Skin of body (tissue), 2 donors: ENCODE results near the gene TNS1. TPM values are rescaled to one million over a fixed set of nuclear protein-coding genes. Genes with fewer than 3 reads are reported as not detected.
"Not testable (repeated sequence)": the region's sequence is repeated elsewhere in the genome, so short reads cannot be mapped to it uniquely, and the experiment has no call there.

ENCODE experiments used
- DNase-seq: peaks from one replicate; lab custom pipeline; 2025; lab: John Stamatoyannopoulos, UW
- total RNA-seq: library from RNA; depleted of rRNA; stranded (reverse); fragments of >200 nt; gene quantifications from one replicate; pipeline ENCODE4 v1.2.3, GENCODE V29; 2014

TNS1 gene
- total RNA-seq, 1 donor from 2014 or later = 92.3 TPM

- DNase-seq = peak; percentile 22
Measured at GRCh38 chr2:217820091-217820819, 182.5 kb downstream of the TNS1 start.

- no peak for DNase-seq
Measured at GRCh38 chr2:217818293-217818850, 184.4 kb downstream of the TNS1 start.

- DNase-seq = no peak
Measured at GRCh38 chr2:217817466-217818292, 185.1 kb downstream of the TNS1 start.

- DNase-seq = peak; percentile 81
Measured at GRCh38 chr2:217816396-217816869, 186.4 kb downstream of the TNS1 start.

- no peak for DNase-seq
Measured at GRCh38 chr2:217813828-217814227, 189.0 kb downstream of the TNS1 start.

- DNase-seq = no peak
Measured at GRCh38 chr2:217812170-217812569, 190.6 kb downstream of the TNS1 start.

- DNase-seq = no peak
Measured at GRCh38 chr2:217810260-217810659, 192.5 kb downstream of the TNS1 start.

- no peak for DNase-seq
Measured at GRCh38 chr2:217809736-217810135, 193.1 kb downstream of the TNS1 start.

GRCh38 chr2:217808967-217809366, 193.8 kb downstream of the TNS1 start:
- not testable (repeated sequence) for DNase-seq

- DNase-seq = no peak
Measured at GRCh38 chr2:217808326-217808725, 194.5 kb downstream of the TNS1 start.

GRCh38 chr2:217807753-217808152, 195.0 kb downstream of the TNS1 start:
- no peak for DNase-seq

- no peak for DNase-seq
Measured at GRCh38 chr2:217807025-217807424, 195.8 kb downstream of the TNS1 start.

GRCh38 chr2:217806482-217806765, 196.4 kb downstream of the TNS1 start:
- DNase-seq = no peak

GRCh38 chr2:217805668-217806481, 196.9 kb downstream of the TNS1 start:
- DNase-seq = no peak

GRCh38 chr2:217804791-217805667, 197.8 kb downstream of the TNS1 start:
- DNase-seq = peak; percentile 68

- no peak for DNase-seq
Measured at GRCh38 chr2:217804338-217804737, 198.5 kb downstream of the TNS1 start.

GRCh38 chr2:217803653-217803960, 199.2 kb downstream of the TNS1 start:
- DNase-seq = no peak

- DNase-seq = no peak
Measured at GRCh38 chr2:217802876-217803652, 199.7 kb downstream of the TNS1 start.

GRCh38 chr2:217802266-217802665, 200.5 kb downstream of the TNS1 start:
- no peak for DNase-seq

GRCh38 chr2:217801711-217802110, 201.1 kb downstream of the TNS1 start:
- no peak for DNase-seq
